Body of pancreas (tissue), 4 donors: Measurements from ENCODE around the gene MVB12A.

Experiments
- POLR2A ChIP-seq, 3 donors: fragments of 450-650 bp; IDR thresholded peaks; one replicate each; pipeline ENCODE4 v1.6.1; 2016; ENCODE audit warnings: antibody characterized with exemption in 3 of 3, mild to moderate bottlenecking in 2 of 3
- TF ChIP-seq, protein P1 (sequence below), 7 experiments: fragments of 450-650 bp in 4 of 7; fragments of 200-600 bp in 3 of 7; sonication (generic) in 3 of 7; IDR thresholded peaks; one replicate each; pipeline ENCODE4 v1.5.1; 2016 to 2019; ENCODE audit warnings: antibody characterized with exemption in 7 of 7

DNA sequence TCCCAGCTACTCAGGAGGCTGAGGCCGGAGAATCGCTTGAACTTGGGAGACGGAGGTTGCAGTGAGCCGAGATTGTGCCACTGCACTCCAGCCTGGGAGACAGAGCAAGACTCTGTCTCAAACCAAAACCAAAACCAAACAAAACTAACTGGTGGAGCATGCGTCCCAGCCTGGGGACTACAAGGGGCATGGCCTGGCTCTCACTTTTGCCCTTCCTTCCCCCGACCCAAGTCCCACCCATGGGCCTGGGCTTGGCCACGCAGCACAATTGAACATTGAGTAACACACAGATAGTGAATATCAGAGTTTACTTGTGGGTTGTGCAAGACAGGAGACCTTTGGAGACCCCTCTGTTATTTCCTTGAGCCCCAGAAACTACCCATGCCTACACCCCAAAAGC, 15.4 kb downstream of the MVB12A start:
- TF ChIP-seq, protein P1, sequence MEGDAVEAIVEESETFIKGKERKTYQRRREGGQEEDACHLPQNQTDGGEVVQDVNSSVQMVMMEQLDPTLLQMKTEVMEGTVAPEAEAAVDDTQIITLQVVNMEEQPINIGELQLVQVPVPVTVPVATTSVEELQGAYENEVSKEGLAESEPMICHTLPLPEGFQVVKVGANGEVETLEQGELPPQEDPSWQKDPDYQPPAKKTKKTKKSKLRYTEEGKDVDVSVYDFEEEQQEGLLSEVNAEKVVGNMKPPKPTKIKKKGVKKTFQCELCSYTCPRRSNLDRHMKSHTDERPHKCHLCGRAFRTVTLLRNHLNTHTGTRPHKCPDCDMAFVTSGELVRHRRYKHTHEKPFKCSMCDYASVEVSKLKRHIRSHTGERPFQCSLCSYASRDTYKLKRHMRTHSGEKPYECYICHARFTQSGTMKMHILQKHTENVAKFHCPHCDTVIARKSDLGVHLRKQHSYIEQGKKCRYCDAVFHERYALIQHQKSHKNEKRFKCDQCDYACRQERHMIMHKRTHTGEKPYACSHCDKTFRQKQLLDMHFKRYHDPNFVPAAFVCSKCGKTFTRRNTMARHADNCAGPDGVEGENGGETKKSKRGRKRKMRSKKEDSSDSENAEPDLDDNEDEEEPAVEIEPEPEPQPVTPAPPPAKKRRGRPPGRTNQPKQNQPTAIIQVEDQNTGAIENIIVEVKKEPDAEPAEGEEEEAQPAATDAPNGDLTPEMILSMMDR (IDR thresholded peaks at IDR 0.05): no peak
- no peak for TF ChIP-seq POLR2A (IDR thresholded peaks at IDR 0.05)
